A204.1 (cell line): Measurements from ENCODE around the gene PLD1.
A peak's percentile ranks its signal among the peaks of the same experiment; 100 is the strongest.
"Not testable (repeated sequence)": the region's sequence is repeated elsewhere in the genome, so short reads cannot be mapped to it uniquely, and the experiment has no call there.

Experiments used
- FAIRE-seq: peaks from 2 replicates; lab custom pipeline; 2012; peaks lifted over from hg19 to GRCh38; lab: Jason Lieb, UNC

PLD1 gene

GRCh38 chr3:171606151-171606751 lies 204.0 kb downstream of the PLD1 start:
- FAIRE-seq: no peak

GRCh38 chr3:171604370-171604769 lies 205.9 kb downstream of the PLD1 start:
- no peak for FAIRE-seq

GRCh38 chr3:171602072-171602471 lies 208.2 kb downstream of the PLD1 start:
- no peak for FAIRE-seq

- no peak for FAIRE-seq
These were observed 210.3 kb downstream of the PLD1 start for GRCh38 chr3:171600030-171600429.

GRCh38 chr3:171598990-171599389 lies 211.3 kb downstream of the PLD1 start:
- FAIRE-seq: no peak

- FAIRE-seq: no peak
These were observed 217.5 kb downstream of the PLD1 start for GRCh38 chr3:171592786-171593185.

- no peak for FAIRE-seq
These were observed 219.2 kb downstream of the PLD1 start for GRCh38 chr3:171591070-171591469.

GRCh38 chr3:171586274-171586673 lies 224.0 kb downstream of the PLD1 start:
- FAIRE-seq: no peak

- FAIRE-seq: no peak
These were observed 225.2 kb downstream of the PLD1 start for GRCh38 chr3:171585039-171585438.

GRCh38 chr3:171584100-171584499 lies 226.2 kb downstream of the PLD1 start:
- FAIRE-seq: no peak

GRCh38 chr3:171574556-171575240 lies 235.6 kb downstream of the PLD1 start:
- FAIRE-seq: no peak

- no peak for FAIRE-seq
These were observed 240.6 kb downstream of the PLD1 start for GRCh38 chr3:171569571-171570132.

GRCh38 chr3:171568766-171569165 lies 241.5 kb downstream of the PLD1 start:
- no peak for FAIRE-seq

- peak; percentile 95 for FAIRE-seq
These were observed 243.4 kb downstream of the PLD1 start for GRCh38 chr3:171566803-171567422.

GRCh38 chr3:171565481-171566058 lies 244.7 kb downstream of the PLD1 start:
- no peak for FAIRE-seq

GRCh38 chr3:171564748-171565480 lies 245.4 kb downstream of the PLD1 start:
- FAIRE-seq: no peak

- FAIRE-seq: no peak
These were observed 247.0 kb downstream of the PLD1 start for GRCh38 chr3:171563298-171563697.

- not testable (repeated sequence) for FAIRE-seq
These were observed 247.8 kb downstream of the PLD1 start for GRCh38 chr3:171562459-171562858.

- FAIRE-seq: no peak
These were observed 248.5 kb downstream of the PLD1 start for GRCh38 chr3:171561596-171562323.

- FAIRE-seq: no peak
These were observed 250.7 kb downstream of the PLD1 start for GRCh38 chr3:171559586-171559985.

GRCh38 chr3:171558188-171558696 lies 252.0 kb downstream of the PLD1 start:
- no peak for FAIRE-seq
